GM12878 (cell line): ENCODE measurements around the gene LCLAT1.

Experiments
- BACH1 ChIP-seq: fragments of 450-650 bp; IDR thresholded peaks from 2 replicates; pipeline ENCODE4 v1.6.1; 2017; ENCODE audit warnings: mild to moderate bottlenecking, borderline replicate concordance
- CBFB ChIP-seq: IDR thresholded peaks from 2 replicates; pipeline ENCODE4 v1.6.1; 2016; ENCODE audit warnings: antibody characterized with exemption, low read depth
- EZH2 ChIP-seq: IDR thresholded peaks from 2 replicates; pipeline ENCODE4 v1.6.1; 2012; ENCODE audit warnings: low read depth, mild to moderate bottlenecking, control low read depth, inconsistent platforms, low read length, borderline replicate concordance; ENCODE audit not compliant: control insufficient read depth
- FOXM1 ChIP-seq: IDR thresholded peaks from 2 replicates; pipeline ENCODE4 v1.6.1; 2012; ENCODE audit warnings: low read depth, mild to moderate bottlenecking, inconsistent platforms, low read length, moderate library complexity
- POLR2A ChIP-seq: IDR thresholded peaks from 2 replicates; pipeline ENCODE4 v1.6.1; 2011; ENCODE audit warnings: low read depth, mild to moderate bottlenecking, low read length
- SMAD1 ChIP-seq: fragments of 450-650 bp; IDR thresholded peaks from 2 replicates; pipeline ENCODE4 v1.6.1; 2018; ENCODE audit warnings: mild to moderate bottlenecking, low read depth; ENCODE audit not compliant: partially characterized antibody
- ZNF274 ChIP-seq: IDR thresholded peaks from one replicate; pipeline ENCODE4 v1.8.0; 2011; ENCODE audit not compliant: insufficient read length, insufficient read depth
- ZZZ3 ChIP-seq: IDR thresholded peaks from 2 replicates; pipeline ENCODE4 v1.6.1; 2011; ENCODE audit warnings: low read depth; ENCODE audit not compliant: control insufficient read depth, insufficient read length
- TF ChIP-seq, protein P1 (sequence below), 3 experiments: IDR thresholded peaks in 2 of 3; conservative IDR thresholded peaks in 1 of 3; 2 replicates each; pipeline ENCODE4 v1.5.1; 2011; ENCODE audit warnings: low read depth in 3 of 3, low read length in 3 of 3, mild to moderate bottlenecking in 3 of 3, control low read depth in 2 of 3, moderate library complexity in 2 of 3, inconsistent platforms in 1 of 3, mixed read lengths in 1 of 3; ENCODE audit not compliant: control insufficient read depth in 2 of 3, insufficient read depth in 1 of 3; ENCODE audit errors: extremely low read depth in 1 of 3
- TF ChIP-seq, protein P2 (sequence below): IDR thresholded peaks from 2 replicates; pipeline ENCODE4 v1.6.1; 2011; ENCODE audit warnings: low read depth, mild to moderate bottlenecking, low read length, moderate library complexity, borderline replicate concordance; ENCODE audit errors: extremely low read depth

DNA sequence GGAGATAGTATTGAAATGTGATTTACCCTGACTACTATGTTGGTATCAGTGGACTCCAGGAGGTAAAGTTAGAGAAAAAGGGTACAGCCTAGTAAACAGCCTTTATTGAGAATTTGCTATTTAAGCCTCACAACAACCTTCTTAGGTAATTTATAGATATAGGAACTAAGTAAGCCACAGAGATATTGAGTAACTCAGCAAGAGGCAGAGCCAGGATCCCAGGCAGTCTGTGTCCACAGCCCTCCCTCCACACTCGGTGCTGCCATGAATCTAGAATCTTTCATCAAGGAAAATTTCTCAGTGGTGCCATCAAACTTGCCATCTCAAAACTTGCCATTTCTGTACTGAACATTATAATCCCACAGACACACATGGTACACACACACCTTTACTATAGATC, 189.3 kb downstream of the LCLAT1 start:
- TF ChIP-seq ZZZ3 (no peak), SMAD1 (no peak), EZH2 (no peak), BACH1 (no peak), POLR2A (no peak), CBFB (no peak), ZNF274 (no peak), FOXM1 (no peak)
- TF ChIP-seq, protein P1, sequence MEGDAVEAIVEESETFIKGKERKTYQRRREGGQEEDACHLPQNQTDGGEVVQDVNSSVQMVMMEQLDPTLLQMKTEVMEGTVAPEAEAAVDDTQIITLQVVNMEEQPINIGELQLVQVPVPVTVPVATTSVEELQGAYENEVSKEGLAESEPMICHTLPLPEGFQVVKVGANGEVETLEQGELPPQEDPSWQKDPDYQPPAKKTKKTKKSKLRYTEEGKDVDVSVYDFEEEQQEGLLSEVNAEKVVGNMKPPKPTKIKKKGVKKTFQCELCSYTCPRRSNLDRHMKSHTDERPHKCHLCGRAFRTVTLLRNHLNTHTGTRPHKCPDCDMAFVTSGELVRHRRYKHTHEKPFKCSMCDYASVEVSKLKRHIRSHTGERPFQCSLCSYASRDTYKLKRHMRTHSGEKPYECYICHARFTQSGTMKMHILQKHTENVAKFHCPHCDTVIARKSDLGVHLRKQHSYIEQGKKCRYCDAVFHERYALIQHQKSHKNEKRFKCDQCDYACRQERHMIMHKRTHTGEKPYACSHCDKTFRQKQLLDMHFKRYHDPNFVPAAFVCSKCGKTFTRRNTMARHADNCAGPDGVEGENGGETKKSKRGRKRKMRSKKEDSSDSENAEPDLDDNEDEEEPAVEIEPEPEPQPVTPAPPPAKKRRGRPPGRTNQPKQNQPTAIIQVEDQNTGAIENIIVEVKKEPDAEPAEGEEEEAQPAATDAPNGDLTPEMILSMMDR (IDR thresholded peaks at IDR 0.05 in 2 of 3, conservative IDR thresholded peaks at IDR 0.05 in 1 of 3; ENCODE audit: control insufficient read depth in 2 of 3, extremely low read depth in 1 of 3, insufficient read depth in 1 of 3, low read depth in 3 of 3, low read length in 3 of 3) = no peak
- TF ChIP-seq, protein P2, sequence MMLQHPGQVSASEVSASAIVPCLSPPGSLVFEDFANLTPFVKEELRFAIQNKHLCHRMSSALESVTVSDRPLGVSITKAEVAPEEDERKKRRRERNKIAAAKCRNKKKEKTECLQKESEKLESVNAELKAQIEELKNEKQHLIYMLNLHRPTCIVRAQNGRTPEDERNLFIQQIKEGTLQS = no peak
